Endothelial cell (in vitro differentiated cells): ENCODE data around the gene MEX3D. TPM values are rescaled to one million over a fixed set of nuclear protein-coding genes. Genes with fewer than 3 reads are reported as not detected.

Experiments
- DNase-seq: peaks from one replicate; pipeline ENCODE4 v3.0.0; 2021; ENCODE audit warnings: low spot score
- H3K27ac Mint-ChIP-seq: one replicate; pipeline ENCODE4 v1.8.0; 2021; ENCODE audit warnings: mixed read lengths, inconsistent platforms; ENCODE audit not compliant: unreplicated experiment
- H3K27me3 Mint-ChIP-seq: one replicate; pipeline ENCODE4 v1.8.0; 2021; ENCODE audit warnings: mild to moderate bottlenecking, moderate library complexity, mixed read lengths, inconsistent platforms; ENCODE audit not compliant: unreplicated experiment
- H3K36me3 Mint-ChIP-seq: one replicate; pipeline ENCODE4 v1.8.0; 2021; ENCODE audit warnings: mild to moderate bottlenecking, low read depth, mixed read lengths, inconsistent platforms; ENCODE audit not compliant: unreplicated experiment
- H3K4me1 Mint-ChIP-seq: one replicate; pipeline ENCODE4 v1.8.0; 2021; ENCODE audit warnings: mild to moderate bottlenecking, mixed read lengths, inconsistent platforms; ENCODE audit not compliant: unreplicated experiment
- H3K4me3 Mint-ChIP-seq: one replicate; pipeline ENCODE4 v1.8.0; 2021; ENCODE audit warnings: mild to moderate bottlenecking, mixed read lengths, inconsistent platforms; ENCODE audit not compliant: unreplicated experiment
- H3K9me3 Mint-ChIP-seq: one replicate; pipeline ENCODE4 v1.8.0; 2021; ENCODE audit warnings: mixed read lengths, inconsistent platforms; ENCODE audit not compliant: unreplicated experiment
- CTCF ChIP-seq: fragments of 200-600 bp; sonication (generic); IDR thresholded peaks from one replicate; pipeline ENCODE4 v1.5.0; 2021; ENCODE audit warnings: antibody characterized with exemption; ENCODE audit not compliant: unreplicated experiment
- total RNA-seq: library from RNA; stranded (reverse); fragmentation: NEBNext Ultra II Directional; extraction: Animal tissue kit (Norgen Biotek cat#: 25700); gene quantifications from one replicate; pipeline ENCODE4 v1.2.1, GENCODE V29; 2021; ENCODE audit not compliant: unreplicated experiment

Gene MEX3D
- total RNA-seq, 1 donor from 2014 or later = 73.4 TPM

GRCh38 chr19:1514986-1515721 is 53.0 kb downstream of the MEX3D start:
- no peak for TF ChIP-seq CTCF
- Mint-ChIP-seq H3K36me3 (no peaks in the 10 kb centered on the region), H3K27me3 (peaks cover 6% of the 10 kb centered on the region), H3K4me3 (no peak overlapping the region), H3K9me3 (no peaks in the 10 kb centered on the region), H3K4me1 (no peaks in the 10 kb centered on the region), H3K27ac (no peak overlapping the region)
- DNase-seq = no peak

GRCh38 chr19:1514295-1514661 is 53.8 kb downstream of the MEX3D start:
- Mint-ChIP-seq H3K36me3 (no peaks in the 10 kb centered on the region), H3K27ac (no peak overlapping the region), H3K27me3 (peaks cover 6% of the 10 kb centered on the region), H3K4me1 (peaks cover 5% of the 10 kb centered on the region), H3K4me3 (no peak overlapping the region), H3K9me3 (no peaks in the 10 kb centered on the region)
- TF ChIP-seq CTCF = no peak
- DNase-seq = no peak

- Mint-ChIP-seq H3K27ac (no peak overlapping the region), H3K27me3 (peaks cover 6% of the 10 kb centered on the region), H3K9me3 (no peaks in the 10 kb centered on the region), H3K4me1 (peaks cover 5% of the 10 kb centered on the region), H3K36me3 (no peaks in the 10 kb centered on the region), H3K4me3 (no peak overlapping the region)
- peak; percentile 64 for TF ChIP-seq CTCF
- peak; percentile 52 for DNase-seq
These were observed 54.4 kb downstream of the MEX3D start for GRCh38 chr19:1513499-1514294.

- TF ChIP-seq CTCF = no peak
- H3K4me1 Mint-ChIP-seq = peaks cover 5% of the 10 kb centered on the region
- DNase-seq = no peak
- H3K36me3 Mint-ChIP-seq = no peaks in the 10 kb centered on the region
- no peak within 1 kb of the TSS for H3K4me3 Mint-ChIP-seq
- peaks cover 6% of the 10 kb centered on the region for H3K27me3 Mint-ChIP-seq
- no peaks in the 10 kb centered on the region for H3K9me3 Mint-ChIP-seq
- H3K27ac Mint-ChIP-seq = no peak within 1 kb of the TSS
These were observed 55.2 kb downstream of the MEX3D start, which contains the start of gene ADAMTSL5 for GRCh38 chr19:1512671-1513498. ADAMTSL5 (minus strand) TSS chr19:1513019; CDS start chr19:1510943, 2,076 bp downstream.
